ENCODE results near the gene UBL5.
A peak's percentile ranks its signal among the peaks of the same experiment; 100 is the strongest.
"Not testable (repeated sequence)": the region's sequence is repeated elsewhere in the genome, so short reads cannot be mapped to it uniquely, and the experiment has no call there.

Gene UBL5

DNA sequence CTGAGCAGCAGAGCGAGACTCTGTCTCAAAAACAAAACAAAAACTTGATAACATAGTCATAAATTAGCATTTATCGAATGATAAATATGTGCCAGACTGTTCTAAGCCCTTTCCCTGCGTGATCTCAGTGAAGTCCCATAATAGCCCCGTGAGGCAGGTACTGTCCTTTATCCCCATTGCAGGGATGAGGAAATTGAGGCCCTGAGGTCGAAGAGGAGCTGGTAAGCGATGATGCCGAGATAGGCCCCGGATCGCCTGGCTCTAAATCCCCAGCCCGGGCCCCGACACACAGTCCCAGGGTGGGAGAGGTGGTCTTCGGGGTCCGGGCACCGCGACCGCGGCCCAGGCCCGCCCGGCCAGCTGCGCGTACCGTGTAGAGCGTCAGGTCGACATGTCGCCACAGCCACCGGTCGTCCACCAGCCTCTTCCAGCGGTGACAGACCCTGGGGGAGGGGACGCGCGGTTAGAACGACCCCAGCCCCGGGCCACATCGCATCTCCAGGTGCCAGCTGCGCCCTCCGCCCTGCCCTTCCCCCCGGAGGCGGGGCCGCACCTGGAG, 9.5 kb upstream of the UBL5 start:
- DNase-seq (ENCODE audit: low read depth), result no peak

DNA sequence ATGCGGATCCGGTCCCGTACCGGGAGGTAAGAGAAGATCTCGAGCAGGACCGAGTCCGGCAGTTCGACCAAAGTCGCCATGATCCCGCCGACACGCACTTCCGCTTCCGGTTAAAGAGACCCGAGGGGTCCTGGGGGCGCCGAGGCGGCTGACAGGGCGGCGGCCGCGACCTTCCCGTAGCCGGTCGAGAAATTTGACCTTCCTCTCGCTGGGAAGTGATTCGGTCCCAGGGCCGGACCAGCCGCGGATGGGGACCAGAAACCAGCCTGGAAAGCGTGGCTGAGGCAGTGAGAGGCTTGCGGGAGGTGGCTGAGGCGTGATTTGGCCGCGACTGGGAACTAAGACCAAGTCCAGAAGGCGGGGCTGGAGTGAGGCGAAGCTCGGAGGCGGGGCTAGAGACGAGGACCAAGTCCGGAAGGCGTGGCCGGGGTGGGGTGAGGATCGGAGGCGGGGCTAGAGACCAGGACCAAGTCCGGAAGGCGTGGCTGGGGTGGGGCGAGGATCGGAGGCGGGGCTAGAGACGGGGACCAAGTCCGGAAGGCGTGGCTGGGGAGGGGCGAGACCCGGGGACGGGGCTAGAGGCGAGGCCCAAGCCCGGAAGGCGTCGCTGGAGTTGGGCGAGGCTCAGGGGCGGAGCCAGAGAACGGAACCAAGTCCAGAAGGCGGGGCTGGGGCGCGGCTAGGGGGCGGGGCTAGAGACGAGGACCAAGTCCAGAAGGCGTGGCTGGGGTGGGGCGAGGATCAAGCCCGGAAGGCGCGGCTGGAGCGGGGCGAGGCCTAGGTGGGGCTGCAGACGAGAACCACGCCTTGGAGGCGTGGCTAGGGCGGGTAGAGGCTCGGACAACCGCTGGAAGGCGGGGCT, 8.8 kb upstream of the UBL5 start, which contains the start of gene FBXL12:
Gene FBXL12, minus strand, starts transcription at position 346 of the 862 bp plus-strand sequence. Its CDS starts 266 bp downstream, at position 80.
- peak; percentile 92 for DNase-seq (ENCODE audit: low read depth)

DNA sequence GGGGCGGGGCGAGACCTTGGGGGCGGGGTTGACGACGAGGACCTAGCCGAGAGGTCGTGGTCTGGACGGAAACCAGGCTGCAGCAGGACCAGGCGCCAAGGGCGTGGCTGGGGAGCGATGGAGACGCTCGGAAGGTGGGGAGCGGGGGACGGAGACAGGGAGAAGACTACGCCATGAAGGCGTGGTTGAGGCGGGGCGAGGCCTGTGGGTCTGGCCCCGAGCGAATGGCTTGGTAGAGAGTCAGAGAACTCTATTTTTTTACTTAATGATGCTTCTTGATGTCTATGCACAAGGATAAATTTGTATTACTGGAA, 8.2 kb upstream of the UBL5 start:
- DNase-seq (ENCODE audit: low read depth), result no peak

DNA sequence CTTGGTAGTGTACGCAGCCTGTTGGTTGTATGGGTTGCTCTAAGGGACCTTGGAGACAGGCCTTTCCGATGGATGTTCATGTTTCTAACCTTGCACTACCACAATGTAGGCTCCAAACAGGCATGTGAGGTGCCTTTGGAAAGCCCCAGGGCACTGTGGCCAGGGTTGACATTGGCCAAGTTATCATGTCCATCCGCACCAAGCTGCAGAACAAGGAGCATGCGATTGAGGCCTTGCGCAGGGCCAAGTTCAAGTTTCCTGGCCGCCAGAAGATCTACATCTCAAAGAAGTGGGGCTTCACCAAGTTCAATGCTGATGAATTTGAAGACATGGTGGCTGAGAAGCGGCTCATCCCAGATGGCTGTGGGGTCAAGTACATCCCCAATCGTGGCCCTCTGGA, 7.7 kb upstream of the UBL5 start:
- not testable (repeated sequence) for DNase-seq (ENCODE audit: low read depth)

DNA sequence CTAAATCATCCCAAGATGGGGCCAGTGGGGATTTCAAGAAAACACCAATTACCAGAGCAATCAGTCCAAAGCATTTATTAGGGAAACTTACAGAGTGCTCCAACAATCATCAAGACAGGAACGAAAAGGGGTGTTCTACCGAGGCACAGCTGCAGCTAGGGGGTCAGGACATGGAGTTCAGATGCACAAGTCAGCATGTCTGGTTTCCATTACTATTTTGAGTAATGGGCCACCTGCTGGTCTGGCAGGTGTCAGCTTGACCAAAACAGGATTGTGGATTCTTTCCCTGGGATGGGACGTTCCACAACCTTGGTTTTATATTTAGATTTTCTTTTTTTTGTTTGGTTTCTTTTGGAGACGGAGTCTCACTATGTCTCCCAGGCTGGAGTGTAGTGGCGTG, 3.9 kb upstream of the UBL5 start:
- no peak for DNase-seq (ENCODE audit: low read depth)

DNA sequence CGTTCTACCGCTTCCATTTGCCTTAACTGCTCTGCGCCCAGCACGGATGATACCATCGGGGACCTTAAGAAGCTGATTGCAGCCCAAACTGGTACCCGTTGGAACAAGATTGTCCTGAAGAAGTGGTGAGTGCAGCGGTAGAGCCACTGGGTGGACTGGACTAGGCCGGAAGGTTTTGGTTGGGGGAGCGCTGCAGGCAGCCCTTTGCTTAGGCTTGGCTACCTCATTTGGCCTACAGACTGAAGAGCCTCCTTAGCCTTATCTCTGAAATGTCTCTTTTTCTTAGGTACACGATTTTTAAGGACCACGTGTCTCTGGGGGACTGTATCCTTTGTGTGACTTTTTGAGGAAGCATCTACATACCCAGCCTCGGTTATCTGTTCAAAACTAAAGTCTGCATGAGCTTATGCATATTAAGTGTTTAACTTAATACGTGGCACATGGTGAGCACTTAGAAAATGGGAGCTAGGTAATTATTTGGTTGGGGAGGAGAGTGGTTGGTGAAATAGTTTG, 889 bp downstream of the UBL5 start:
- DNase-seq (ENCODE audit: low read depth), result no peak

DNA sequence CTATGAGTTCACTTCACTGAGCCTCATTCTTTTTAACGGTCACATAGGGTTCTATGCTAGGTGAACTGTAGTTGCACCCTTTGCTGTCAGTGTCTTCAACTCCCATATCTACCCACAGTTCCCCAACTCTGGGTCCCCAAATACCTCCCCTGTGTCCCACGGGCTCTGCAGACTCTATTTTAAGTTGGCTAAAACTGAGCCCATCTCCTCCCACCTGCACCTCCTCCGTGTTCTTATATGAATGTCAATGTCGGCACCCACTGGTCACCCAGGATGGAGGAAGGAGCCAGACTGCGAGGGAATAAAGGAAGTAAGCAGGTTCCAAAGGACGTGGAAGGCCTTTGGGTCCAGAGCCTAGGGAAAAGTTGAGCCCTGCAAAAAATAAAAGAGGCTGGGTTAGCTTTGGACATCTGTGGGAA, 6.6 kb downstream of the UBL5 start:
- no peak for DNase-seq (ENCODE audit: low read depth)

DNA sequence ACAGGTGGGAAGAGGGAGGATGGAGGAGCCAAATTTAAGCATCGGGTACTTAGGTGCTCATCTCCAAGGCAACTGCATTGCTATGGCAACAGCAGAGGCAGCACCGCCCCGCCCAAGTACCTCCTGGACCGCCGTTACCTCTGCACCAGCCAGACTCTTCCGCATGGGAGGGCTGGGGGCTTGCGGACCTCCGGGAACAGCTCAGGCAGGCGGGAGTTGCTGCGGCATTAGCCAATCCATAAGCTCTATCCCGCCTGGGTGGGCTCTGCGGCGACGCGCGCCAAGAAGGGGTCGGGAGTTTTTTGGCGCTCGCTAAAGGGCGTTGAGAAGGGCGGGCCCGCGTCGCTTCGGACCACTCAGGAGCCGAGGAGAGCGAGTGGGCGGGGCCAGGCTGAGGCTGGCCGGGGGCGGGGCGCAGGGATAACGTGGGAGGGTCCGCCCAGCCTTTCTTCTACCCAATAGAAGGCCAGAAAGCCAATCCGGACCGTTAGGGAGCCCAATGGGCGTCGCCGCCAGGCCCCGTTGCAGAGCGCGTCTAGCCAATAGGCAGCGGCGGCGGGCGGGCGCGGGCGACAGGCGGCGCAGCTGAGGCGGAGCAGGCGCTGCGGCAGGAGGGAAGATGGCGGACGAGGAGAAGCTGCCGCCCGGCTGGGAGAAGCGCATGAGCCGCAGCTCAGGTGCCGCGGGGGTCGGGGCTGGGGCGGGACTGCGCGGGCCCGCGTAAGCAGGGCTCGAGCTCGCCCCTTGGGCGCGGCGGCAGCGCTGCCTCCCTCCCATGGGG, 7.2 kb downstream of the UBL5 start, which contains the start of gene PIN1:
Gene PIN1, plus strand, starts transcription at position 593 of the 781 bp plus-strand sequence. Its CDS starts 27 bp downstream, at position 620.
- DNase-seq (ENCODE audit: low read depth), result peak; percentile 88

DNA sequence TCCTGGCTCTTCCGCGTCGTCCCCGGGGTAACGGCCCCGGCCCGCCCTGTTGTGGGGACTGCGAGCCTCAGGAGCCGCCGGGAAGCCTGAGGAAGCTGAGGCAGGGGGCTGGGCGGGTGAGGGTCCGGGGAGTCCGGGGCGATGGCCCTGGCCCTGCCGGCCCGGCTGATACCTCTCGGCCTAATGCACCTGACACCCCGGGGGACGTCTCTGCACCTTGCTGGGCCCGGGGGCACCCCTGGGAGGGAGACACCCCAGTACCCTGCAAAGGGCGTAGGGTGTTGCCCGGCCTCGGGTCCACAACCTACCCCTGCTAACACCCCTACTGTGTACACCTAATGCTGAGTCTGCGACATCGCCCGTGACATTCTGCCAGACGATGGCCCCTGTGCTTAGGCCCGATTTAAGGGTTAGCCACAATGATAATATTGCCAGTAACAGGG, 7.8 kb downstream of the UBL5 start:
- DNase-seq (ENCODE audit: low read depth), result no peak

DNA sequence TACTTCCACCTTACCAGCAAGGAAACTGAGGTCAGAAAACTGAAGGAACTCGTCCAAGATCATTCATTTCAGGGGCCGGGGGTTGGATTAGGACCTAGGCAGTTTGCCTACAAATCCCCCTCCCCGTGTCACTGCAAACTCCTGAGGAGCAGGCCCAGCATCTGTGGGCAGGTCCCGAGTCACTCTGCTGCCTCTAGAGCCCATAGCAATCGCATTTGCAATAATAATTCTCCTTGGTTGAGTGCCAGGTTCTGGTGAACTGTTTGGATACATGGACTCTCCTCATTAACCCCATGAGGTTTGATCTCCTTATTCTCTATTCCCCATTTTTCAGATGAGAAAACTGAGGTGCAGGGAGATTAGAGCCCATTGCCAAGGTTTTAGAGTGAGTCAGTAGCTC, 8.3 kb downstream of the UBL5 start:
- DNase-seq (ENCODE audit: low read depth), result no peak

DNA sequence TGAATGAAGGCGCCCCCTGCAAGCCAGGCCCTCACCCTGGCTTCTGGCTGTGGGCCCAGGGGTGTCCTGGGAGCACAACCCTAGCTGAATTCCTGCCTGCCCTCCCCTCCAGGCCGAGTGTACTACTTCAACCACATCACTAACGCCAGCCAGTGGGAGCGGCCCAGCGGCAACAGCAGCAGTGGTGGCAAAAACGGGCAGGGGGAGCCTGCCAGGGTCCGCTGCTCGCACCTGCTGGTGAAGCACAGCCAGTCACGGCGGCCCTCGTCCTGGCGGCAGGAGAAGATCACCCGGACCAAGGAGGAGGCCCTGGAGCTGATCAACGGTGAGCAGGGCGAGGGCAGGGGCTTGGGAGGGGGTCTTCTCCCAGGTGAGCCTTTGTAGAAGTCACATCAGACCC, 10.6 kb downstream of the UBL5 start:
- no peak for DNase-seq (ENCODE audit: low read depth)

DNA sequence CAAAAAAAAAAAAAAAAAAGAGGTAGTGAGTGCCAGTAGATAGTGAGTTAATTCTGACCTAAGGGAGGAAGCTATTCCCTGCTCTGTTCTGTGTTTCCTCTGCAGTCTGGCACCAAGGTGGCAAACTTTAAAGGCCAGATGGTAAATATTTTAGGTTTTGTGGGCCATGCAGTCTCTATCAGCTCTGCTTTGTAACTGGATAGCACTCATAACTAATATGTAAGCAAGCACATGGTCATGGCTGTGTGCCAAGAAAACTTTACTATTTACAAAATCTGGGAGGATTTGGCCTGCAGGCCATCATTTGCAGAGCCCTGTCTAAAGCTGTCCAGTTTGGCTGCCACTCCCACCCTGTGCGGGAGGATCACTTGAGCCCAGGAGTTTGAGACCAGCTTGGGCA, 11.7 kb downstream of the UBL5 start:
- DNase-seq (ENCODE audit: low read depth), result no peak

DNA sequence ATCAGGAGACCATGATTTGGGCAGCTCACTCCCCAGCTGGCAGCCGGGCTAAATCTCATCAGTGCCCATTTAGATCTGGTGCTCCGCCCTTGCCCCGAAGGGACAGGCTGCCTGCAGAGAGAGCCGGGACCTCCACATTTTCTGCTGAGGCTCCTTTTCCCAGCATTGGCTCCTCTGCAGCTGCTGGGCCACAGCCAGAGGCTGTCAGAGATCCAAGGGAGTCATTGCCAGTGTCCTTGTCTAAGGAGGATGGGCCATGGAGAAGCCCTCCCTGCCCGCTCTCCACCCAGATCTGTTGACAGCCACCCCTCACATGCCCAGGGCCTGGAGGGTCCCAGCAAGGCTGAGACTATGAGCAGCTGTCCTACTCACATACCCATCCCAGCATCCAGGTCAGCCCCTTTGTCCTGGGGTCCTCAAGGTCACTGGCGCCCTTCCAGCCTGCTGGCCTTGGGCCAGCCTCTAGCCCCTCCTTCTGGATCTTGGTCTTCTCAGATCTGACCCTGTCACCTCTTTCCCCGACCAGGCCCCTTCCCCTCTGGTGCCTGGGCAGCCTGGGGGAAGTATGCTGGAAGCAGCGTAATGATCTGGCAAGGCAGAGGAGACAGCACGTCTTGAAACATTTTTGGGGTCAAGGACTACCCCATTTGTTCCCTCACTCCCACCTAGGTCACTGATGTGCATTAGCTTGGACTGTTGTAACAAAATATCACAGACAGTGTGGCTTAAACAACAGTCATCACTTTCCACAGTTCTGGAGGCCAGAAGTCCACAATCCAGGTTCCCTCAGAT, 15.3 kb downstream of the UBL5 start:
- DNase-seq (ENCODE audit: low read depth), result no peak

DNA sequence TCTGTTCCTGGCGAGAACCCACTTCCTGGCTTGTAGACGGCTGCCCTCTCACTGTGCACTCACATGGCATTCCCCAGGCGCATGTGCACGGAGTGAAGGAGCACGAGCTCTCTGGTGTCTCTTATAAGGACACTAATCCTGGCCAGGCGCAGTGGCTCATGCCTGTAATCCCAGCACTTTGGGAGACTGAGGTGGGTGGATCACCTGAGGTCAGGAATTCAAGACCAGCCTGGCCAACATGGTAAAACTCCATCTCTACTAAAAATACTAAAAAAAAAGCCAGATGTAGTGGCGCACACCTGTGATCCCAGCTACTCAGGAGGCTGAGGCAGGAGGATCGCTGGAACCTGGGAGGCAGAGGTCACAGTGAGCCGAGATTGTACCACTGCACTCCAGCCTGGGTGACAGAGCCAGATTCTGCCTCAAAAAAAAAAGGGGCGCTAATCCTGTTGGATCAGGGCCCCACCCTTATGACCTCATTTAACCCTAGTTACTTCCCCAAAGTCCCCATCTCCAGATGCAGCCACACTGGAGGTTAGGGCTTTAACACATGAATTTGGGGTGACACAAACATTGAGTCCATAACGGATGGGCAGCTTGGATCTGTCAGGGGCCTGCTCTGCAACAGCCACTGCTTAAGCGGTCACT, 16.0 kb downstream of the UBL5 start:
- not testable (repeated sequence) for DNase-seq (ENCODE audit: low read depth)

DNA sequence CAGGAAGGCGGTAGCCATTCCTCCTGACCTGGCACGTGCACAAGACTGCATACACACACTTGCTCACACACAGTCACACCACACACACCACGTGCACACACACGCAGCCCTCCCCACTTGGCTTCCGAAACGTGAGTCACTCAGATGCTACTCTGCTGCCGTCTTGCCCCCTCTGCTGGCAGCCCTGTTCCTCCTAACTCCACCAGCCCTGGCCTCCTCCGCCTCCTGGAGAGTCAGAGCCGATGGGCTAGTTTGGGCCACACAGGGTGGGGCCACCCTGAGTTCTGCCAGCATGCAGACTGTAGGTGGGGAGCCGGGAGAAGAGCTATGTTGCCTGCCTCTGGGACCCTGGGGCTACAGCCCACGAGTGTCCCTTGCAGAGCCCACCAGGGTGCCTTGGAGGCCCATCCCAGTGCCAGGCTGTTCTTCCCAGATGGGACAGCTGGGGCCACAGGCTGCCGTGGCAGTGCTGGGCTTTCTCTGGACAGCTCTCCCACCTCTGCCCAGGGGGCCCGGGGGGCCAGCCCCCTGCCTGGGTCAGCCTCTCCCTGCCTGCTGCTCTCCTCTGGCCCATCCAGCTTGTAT, 19.5 kb downstream of the UBL5 start:
- peak; percentile 73 for DNase-seq (ENCODE audit: low read depth)

DNA sequence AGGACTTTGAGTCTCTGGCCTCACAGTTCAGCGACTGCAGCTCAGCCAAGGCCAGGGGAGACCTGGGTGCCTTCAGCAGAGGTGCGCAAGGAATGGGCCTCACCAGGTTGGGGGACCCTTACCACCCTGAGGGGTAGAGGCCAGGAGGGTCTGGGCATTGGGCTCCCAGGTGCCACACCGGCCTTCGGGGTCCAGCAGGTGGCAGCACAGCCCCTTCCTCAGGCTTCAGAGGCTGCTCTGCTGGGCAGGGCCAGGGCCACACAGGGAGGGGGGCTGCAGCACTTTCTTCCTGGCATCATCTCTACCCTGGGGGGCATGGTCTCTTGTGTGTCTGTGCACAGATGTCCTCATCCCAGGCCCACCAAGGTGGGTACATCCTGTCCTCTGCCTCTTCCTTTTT, 20.3 kb downstream of the UBL5 start:
- no peak for DNase-seq (ENCODE audit: low read depth)

DNA sequence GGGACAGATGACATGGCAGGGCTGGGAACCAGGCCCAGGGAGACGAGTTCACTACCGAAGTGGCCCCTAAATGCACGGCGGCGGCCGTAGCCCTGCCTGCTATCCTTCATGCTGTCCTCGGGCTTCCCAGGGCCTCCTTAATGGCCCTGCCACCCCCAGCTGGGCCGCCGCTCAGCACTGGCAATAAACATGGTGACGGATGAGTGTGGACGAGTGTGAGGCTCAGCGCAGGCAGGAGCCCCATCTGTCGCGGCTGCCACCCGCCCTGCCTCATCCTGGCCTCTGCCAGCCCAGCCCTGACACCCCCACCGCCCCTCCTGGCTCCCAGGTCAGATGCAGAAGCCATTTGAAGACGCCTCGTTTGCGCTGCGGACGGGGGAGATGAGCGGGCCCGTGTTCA, 21.0 kb downstream of the UBL5 start:
- no peak for DNase-seq (ENCODE audit: low read depth)

DNA sequence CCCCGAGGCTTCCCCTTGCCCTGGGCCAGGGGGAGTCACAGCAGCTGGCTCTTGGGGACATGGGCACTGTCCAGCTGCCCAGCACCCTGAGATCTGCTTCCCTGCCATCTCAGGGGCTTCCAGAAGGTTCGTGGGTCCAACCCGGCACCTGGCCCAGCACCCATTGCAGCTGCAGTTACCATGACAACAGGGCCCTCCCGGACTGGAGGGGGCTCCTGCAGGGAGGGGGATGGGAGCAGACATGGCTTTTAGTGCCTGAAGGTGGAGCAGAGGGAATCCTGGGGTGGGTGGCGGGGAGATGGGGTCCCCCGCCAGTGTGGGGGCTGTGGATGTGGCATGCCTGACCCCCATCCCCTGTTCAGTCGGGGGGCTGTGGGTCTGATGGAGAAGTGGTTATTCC, 22.1 kb downstream of the UBL5 start:
- no peak for DNase-seq (ENCODE audit: low read depth)

DNA sequence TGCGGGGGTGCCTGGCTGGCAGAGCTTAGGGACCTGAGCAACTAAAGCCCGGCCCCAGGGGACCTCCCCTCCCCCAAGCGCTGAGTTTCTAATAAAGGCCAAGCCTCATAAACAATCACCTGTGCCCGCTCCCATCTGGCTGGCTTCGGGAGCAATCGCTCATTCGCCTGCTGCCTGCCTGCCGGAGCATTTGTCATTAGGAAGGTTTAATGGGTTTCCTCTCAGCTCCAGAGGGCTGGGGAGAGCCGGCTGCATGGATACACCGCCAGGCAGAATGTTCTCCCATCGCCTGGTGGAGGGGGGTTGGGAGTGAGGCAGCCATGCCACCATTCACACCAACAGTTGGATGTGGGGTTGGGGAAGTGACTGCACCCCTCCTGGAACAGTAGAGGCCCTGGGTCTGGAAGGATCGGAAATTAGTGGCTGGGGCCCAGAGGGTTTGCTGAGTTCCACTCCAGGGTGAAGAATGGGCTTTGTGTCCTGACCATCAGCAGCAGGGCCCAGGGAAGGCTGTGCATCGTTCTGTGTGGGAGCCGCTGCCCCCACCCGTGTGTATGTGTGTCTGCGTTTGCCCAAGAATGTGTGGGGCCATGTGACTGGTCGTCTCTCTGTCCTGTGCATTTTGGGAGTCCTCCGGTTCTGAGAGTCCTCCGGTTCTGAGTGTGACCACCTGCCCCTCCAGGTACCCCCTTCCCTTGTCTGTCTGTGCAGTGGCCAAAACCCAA, 22.7 kb downstream of the UBL5 start:
- no peak for DNase-seq (ENCODE audit: low read depth)

DNA sequence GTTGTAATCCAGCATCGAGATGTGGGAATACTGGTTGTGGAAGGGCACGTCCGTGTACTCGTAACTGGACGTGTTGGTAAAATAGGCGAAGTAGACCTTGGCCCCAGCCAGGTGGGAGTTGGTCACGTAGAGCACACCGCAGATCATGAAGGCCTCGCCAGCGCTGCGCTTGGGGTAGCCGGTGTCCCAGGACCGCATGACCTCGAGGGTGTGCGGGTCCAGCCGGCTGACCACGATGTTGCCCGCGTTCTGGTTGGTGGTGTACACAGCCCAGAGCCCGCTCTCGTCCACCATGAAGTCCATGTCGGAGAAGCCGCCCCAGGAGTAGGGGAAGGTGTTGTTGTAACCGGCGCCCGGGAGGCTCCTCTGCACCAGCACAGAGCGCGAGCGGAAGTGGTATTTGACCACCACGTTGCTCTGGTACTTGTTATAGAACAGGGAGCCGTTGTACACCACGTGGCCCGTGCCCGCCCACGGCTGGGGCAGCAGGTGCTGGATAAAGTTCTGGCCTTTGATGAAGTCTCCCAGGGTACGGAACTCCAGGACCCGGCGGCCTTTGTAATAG, 26.6 kb downstream of the UBL5 start:
- DNase-seq (ENCODE audit: low read depth), result no peak

Measured in GM04503 (cell line).